Right cardiac atrium (tissue), 5 donors: ENCODE results near the gene RABGAP1L. TPM values are rescaled to one million over a fixed set of nuclear protein-coding genes. Genes with fewer than 3 reads are reported as not detected.

Experiments
- ATAC-seq, 2 donors: fragments of 200-7000 bp; cut with Tn5 transposase; one replicate each; pipeline versions ENCODE4 v1.8.0 to v1.9.1; 2020; ENCODE audit warnings: moderate library complexity in 2 of 2, mild to moderate bottlenecking in 1 of 2
- DNase-seq, 3 donors: peaks; one replicate each; pipeline ENCODE4 v3.0.0-alpha.2; 2020
- H3K27ac ChIP-seq: one replicate; pipeline ENCODE4 v1.5.1; 2013; ENCODE audit warnings: mild to moderate bottlenecking, low read length, control low read depth, moderate library complexity
- H3K27me3 ChIP-seq: one replicate; pipeline ENCODE4 v1.6.1; 2013; ENCODE audit not compliant: control insufficient read depth, insufficient read depth
- H3K4me1 ChIP-seq: one replicate; pipeline ENCODE4 v1.6.1; 2013; ENCODE audit warnings: low read length; ENCODE audit not compliant: control insufficient read depth, insufficient read depth
- H3K4me3 ChIP-seq: one replicate; pipeline ENCODE4 v1.5.1; 2013; ENCODE audit warnings: low read length, control low read depth
- H3K9me3 ChIP-seq: one replicate; pipeline ENCODE4 v1.6.1; 2013; ENCODE audit warnings: low read length; ENCODE audit not compliant: control insufficient read depth
- WGBS: extraction: QIAGEN DNeasy Blood & Tissue Kit; methylation state at CpG from one replicate; pipeline ENCODE4 v1.1.7; 2013; 5-methylcytosine and 5-hydroxymethylcytosine counted together
- intact Hi-C, 4 donors: fragments of 100-400 bp; cut with DNase I; formaldehyde crosslinking; loops; one replicate each; pipeline versions ENCODE4 v1.11.0 to v1.14.0; 2022 to 2023
- polyA plus RNA-seq: library from polyadenylated mRNA; stranded (reverse); fragments of 200-250 nt; gene quantifications from one replicate; pipeline ENCODE4 v1.2.3, GENCODE V29; 2013
- total RNA-seq, 4 donors: library from RNA; stranded (reverse); fragmentation: NEBNext Ultra II Directional; extraction: Animal tissue kit (Norgen Biotek cat#: 25700); gene quantifications; one replicate each; pipeline ENCODE4 v1.2.1, GENCODE V29; 2021
- donor health status: healthy with polysubstance abuse.
- donor health status: DM: no; HTN: yes; CAD: no.
- donor health status: DM: no; HTN: no; CAD: no.
- donor health status: DM: no; HTN: yes; CAD: no; lungs with severe emphysema.
- donor health status: DM: yes; HTN: yes; CAD: no.

Gene RABGAP1L
- total and polyA plus RNA-seq, 5 donors: 174 to 367 (median 186) TPM

GRCh38 chr1:174939775-174940545 lies 780.6 kb downstream of the RABGAP1L start:
- DNase-seq (no peak), ATAC-seq (no peak)
- Histone ChIP-seq H3K4me1 (peaks cover 2% of the 10 kb centered on the region), H3K27ac (no peak overlapping the region), H3K9me3 (no peaks in the 10 kb centered on the region), H3K4me3 (no peak overlapping the region), H3K27me3 (no peaks in the 10 kb centered on the region)
- intact Hi-C loops: no loop called here
- WGBS: 87% methylated on average over 3 of the region's 3 CpGs

GRCh38 chr1:174940646-174941175 lies 781.4 kb downstream of the RABGAP1L start:
- Histone ChIP-seq H3K4me3 (no peak overlapping the region), H3K4me1 (peaks cover 2% of the 10 kb centered on the region), H3K27me3 (no peaks in the 10 kb centered on the region), H3K9me3 (no peaks in the 10 kb centered on the region), H3K27ac (no peak overlapping the region)
- no peak for ATAC-seq
- DNase-seq: no peak
- WGBS: 93% methylated on average over 3 of the region's 3 CpGs
- intact Hi-C loops: no loop called here

- peak; percentile 52 to 81 for ATAC-seq
- 52% methylated on average over 2 of the region's 2 CpGs for WGBS
- H3K9me3 ChIP-seq: no peaks in the 10 kb centered on the region
- intact Hi-C loops: no loop called here
- H3K27ac ChIP-seq: no peak overlapping the region
- H3K27me3 ChIP-seq: no peaks in the 10 kb centered on the region
- H3K4me1 ChIP-seq: no peaks in the 10 kb centered on the region
- H3K4me3 ChIP-seq: no peak overlapping the region
- DNase-seq: peak in 2 of 3 donors; percentile 33 to 79
Measured at GRCh38 chr1:174942547-174943255, 783.4 kb downstream of the RABGAP1L start.

- Histone ChIP-seq H3K9me3 (no peaks in the 10 kb centered on the region), H3K27me3 (no peaks in the 10 kb centered on the region), H3K4me3 (no peak overlapping the region), H3K27ac (no peak overlapping the region), H3K4me1 (peaks cover 1% of the 10 kb centered on the region)
- 74% methylated on average over 2 of the region's 2 CpGs for WGBS
- ATAC-seq (no peak), DNase-seq (no peak)
- intact Hi-C loops: no loop called here
Measured at GRCh38 chr1:174946031-174946430, 786.7 kb downstream of the RABGAP1L start.

GRCh38 chr1:174949061-174949460 lies 789.7 kb downstream of the RABGAP1L start:
- H3K4me3 ChIP-seq: no peak overlapping the region
- no peak overlapping the region for H3K27ac ChIP-seq
- intact Hi-C loops: no loop called here
- ATAC-seq (no peak), DNase-seq (no peak)
- no peaks in the 10 kb centered on the region for H3K9me3 ChIP-seq
- peaks cover 4% of the 10 kb centered on the region for H3K4me1 ChIP-seq
- WGBS: 99% methylated on average over 1 of the region's 1 CpG
- no peaks in the 10 kb centered on the region for H3K27me3 ChIP-seq

GRCh38 chr1:174949645-174950044 lies 790.3 kb downstream of the RABGAP1L start:
- Histone ChIP-seq H3K27me3 (no peaks in the 10 kb centered on the region), H3K9me3 (no peaks in the 10 kb centered on the region), H3K27ac (no peak overlapping the region), H3K4me1 (peaks cover 4% of the 10 kb centered on the region), H3K4me3 (no peak overlapping the region)
- ATAC-seq: no peak
- no peak for DNase-seq
- intact Hi-C loops: no loop called here

- H3K27ac ChIP-seq: no peak overlapping the region
- ATAC-seq (no peak), DNase-seq (no peak)
- H3K9me3 ChIP-seq: no peaks in the 10 kb centered on the region
- H3K4me3 ChIP-seq: no peak overlapping the region
- intact Hi-C loops: no loop called here
- 66% methylated on average over 11 of the region's 11 CpGs for WGBS
- no peaks in the 10 kb centered on the region for H3K27me3 ChIP-seq
- H3K4me1 ChIP-seq: peaks cover 6% of the 10 kb centered on the region
Measured at GRCh38 chr1:174953285-174954072, 794.2 kb downstream of the RABGAP1L start.

GRCh38 chr1:174954073-174954460 lies 794.7 kb downstream of the RABGAP1L start:
- peak in 1 of 2 donors; percentile 83 for ATAC-seq
- Histone ChIP-seq H3K4me3 (no peak overlapping the region), H3K27me3 (no peaks in the 10 kb centered on the region)

GRCh38 chr1:174954671-174955669 lies 795.6 kb downstream of the RABGAP1L start:
- no peaks in the 10 kb centered on the region for H3K27me3 ChIP-seq
- H3K27ac ChIP-seq: no peak overlapping the region
- intact Hi-C loops: no loop called here
- 53% methylated on average over 3 of the region's 3 CpGs for WGBS
- no peak overlapping the region for H3K4me3 ChIP-seq
- ATAC-seq: peak in 1 of 2 donors; percentile 22
- no peak for DNase-seq
- H3K4me1 ChIP-seq: peaks cover 5% of the 10 kb centered on the region
- no peaks in the 10 kb centered on the region for H3K9me3 ChIP-seq

More at GRCh38 chr1:174954073-174954460, 794.7 kb downstream of the RABGAP1L start:
- H3K4me1 ChIP-seq: peaks cover 5% of the 10 kb centered on the region
- H3K9me3 ChIP-seq: no peaks in the 10 kb centered on the region
- intact Hi-C loops: no loop called here
- DNase-seq: no peak
- no peak overlapping the region for H3K27ac ChIP-seq

GRCh38 chr1:174956086-174956485 lies 796.8 kb downstream of the RABGAP1L start:
- peaks cover 5% of the 10 kb centered on the region for H3K4me1 ChIP-seq
- no peaks in the 10 kb centered on the region for H3K9me3 ChIP-seq
- DNase-seq: no peak
- no peak overlapping the region for H3K4me3 ChIP-seq
- no peak overlapping the region for H3K27ac ChIP-seq
- ATAC-seq: no peak
- intact Hi-C loops: no loop called here
- 93% methylated on average over 3 of the region's 3 CpGs for WGBS
- H3K27me3 ChIP-seq: no peaks in the 10 kb centered on the region
